GM08714 (cell line): ENCODE measurements around the gene KDM5C.
"Not testable (repeated sequence)": the region's sequence is repeated elsewhere in the genome, so short reads cannot be mapped to it uniquely, and the experiment has no call there.

Experiments used
- H3K4me3 ChIP-seq: fragments of 200-500 bp; sonication (Bioruptor generic); 2 replicates; pipeline ENCODE4 v1.5.1; 2014; ENCODE audit warnings: mild to moderate bottlenecking, low read length, inconsistent platforms
- ZNF274 ChIP-seq: IDR thresholded peaks from 2 replicates; pipeline ENCODE4 v1.6.1; 2012; ENCODE audit warnings: mild to moderate bottlenecking, low read depth, low read length

Gene KDM5C

GRCh38 chrX:53186351-53186750 lies 38.7 kb downstream of the KDM5C start:
- no peak overlapping the region for H3K4me3 ChIP-seq
- no peak for TF ChIP-seq ZNF274

- TF ChIP-seq ZNF274: no peak
- H3K4me3 ChIP-seq: no peak overlapping the region
These were observed 40.2 kb downstream of the KDM5C start for GRCh38 chrX:53184836-53185235.

- no peak for TF ChIP-seq ZNF274
- no peak overlapping the region for H3K4me3 ChIP-seq
These were observed 53.7 kb downstream of the KDM5C start for GRCh38 chrX:53171356-53171755.

- H3K4me3 ChIP-seq: no peak overlapping the region
- TF ChIP-seq ZNF274: no peak
These were observed 58.9 kb downstream of the KDM5C start for GRCh38 chrX:53166103-53166502.

- not testable (repeated sequence) for H3K4me3 ChIP-seq
These were observed 60.4 kb downstream of the KDM5C start for GRCh38 chrX:53164566-53164965.

- TF ChIP-seq ZNF274: no peak
- no peak overlapping the region for H3K4me3 ChIP-seq
These were observed 61.6 kb downstream of the KDM5C start for GRCh38 chrX:53163436-53163835.

GRCh38 chrX:53160297-53160983 lies 64.6 kb downstream of the KDM5C start:
- H3K4me3 ChIP-seq: no peak overlapping the region
- TF ChIP-seq ZNF274: no peak

- no peak overlapping the region for H3K4me3 ChIP-seq
- TF ChIP-seq ZNF274: no peak
These were observed 65.8 kb downstream of the KDM5C start for GRCh38 chrX:53159184-53159583.

- TF ChIP-seq ZNF274: no peak
These were observed 68.8 kb downstream of the KDM5C start for GRCh38 chrX:53156207-53156596.

GRCh38 chrX:53155512-53156206 lies 69.3 kb downstream of the KDM5C start:
- TF ChIP-seq ZNF274: no peak
- H3K4me3 ChIP-seq: no peak overlapping the region

More at GRCh38 chrX:53156207-53156596, 68.8 kb downstream of the KDM5C start:
- no peak overlapping the region for H3K4me3 ChIP-seq

- H3K4me3 ChIP-seq: no peak overlapping the region
- no peak for TF ChIP-seq ZNF274
These were observed 71.4 kb downstream of the KDM5C start for GRCh38 chrX:53153581-53153980.
